Measurements from ENCODE around the gene ABCC6.
A peak's percentile ranks its signal among the peaks of the same experiment; 100 is the strongest.
"Not testable (repeated sequence)": the region's sequence is repeated elsewhere in the genome, so short reads cannot be mapped to it uniquely, and the experiment has no call there.

The ABCC6 gene

GRCh38 chr16:16106466-16106865 is 116.8 kb downstream of the ABCC6 start:
- Histone ChIP-seq H3K9me3 (ENCODE audit: control extremely low read depth in 1 of 5, control insufficient read depth in 4 of 5, insufficient read depth in 2 of 5, low read depth in 1 of 5, low read length in 4 of 5) (no peaks in the 10 kb centered on the region), H3K27me3 (replicated peaks in 2 of 5; ENCODE audit: control insufficient read depth in 4 of 5, insufficient read depth in 5 of 5, low read length in 4 of 5) (no peaks in the 10 kb centered on the region), H3K4me3 (ENCODE audit: control insufficient read depth in 1 of 7, extremely low read depth in 1 of 7, insufficient read depth in 4 of 7, low read depth in 2 of 7, low read length in 6 of 7) (no peak overlapping the region), H3K27ac (ENCODE audit: insufficient read depth in 1 of 2, low read depth in 1 of 2, low read length in 2 of 2, poor library complexity in 1 of 2, severe bottlenecking in 2 of 2) (no peak overlapping the region), H3K4me1 (ENCODE audit: control extremely low read depth in 1 of 4, control insufficient read depth in 4 of 4, insufficient read depth in 4 of 4, low read length in 3 of 4) (peaks cover 0 to 32% (median 11%) of the 10 kb centered on the region in 4 experiments), H3K36me3 (ENCODE audit: control insufficient read depth in 4 of 4, insufficient read depth in 4 of 4, low read length in 3 of 4) (peaks cover 22 to 92% (median 58%) of the 10 kb centered on the region in 4 experiments)
- DNase-seq = no peak
- ChIA-PET CTCF (interaction anchor here (1.4 to 2.1 kb wide), 2 partner anchors 14 to 16 kb away, joined by 5 to 7 read pairs; no protein-coding TSS in a partner anchor), POLR2A (no interaction called here)
- 88% methylated on average over 3 of the region's 6 CpGs for WGBS (ENCODE audit: insufficient coverage)

- Histone ChIP-seq H3K36me3 (ENCODE audit: control insufficient read depth in 4 of 4, insufficient read depth in 4 of 4, low read length in 3 of 4) (peaks cover 20 to 87% (median 57%) of the 10 kb centered on the region in 4 experiments), H3K27me3 (replicated peaks in 2 of 5; ENCODE audit: control insufficient read depth in 4 of 5, insufficient read depth in 5 of 5, low read length in 4 of 5) (no peaks in the 10 kb centered on the region), H3K4me3 (ENCODE audit: control insufficient read depth in 1 of 7, extremely low read depth in 1 of 7, insufficient read depth in 4 of 7, low read depth in 2 of 7, low read length in 6 of 7) (no peak overlapping the region), H3K4me1 (ENCODE audit: control extremely low read depth in 1 of 4, control insufficient read depth in 4 of 4, insufficient read depth in 4 of 4, low read length in 3 of 4) (peaks cover 0 to 39% (median 15%) of the 10 kb centered on the region in 4 experiments), H3K9me3 (ENCODE audit: control extremely low read depth in 1 of 5, control insufficient read depth in 4 of 5, insufficient read depth in 2 of 5, low read depth in 1 of 5, low read length in 4 of 5) (no peaks in the 10 kb centered on the region), H3K27ac (ENCODE audit: insufficient read depth in 1 of 2, low read depth in 1 of 2, low read length in 2 of 2, poor library complexity in 1 of 2, severe bottlenecking in 2 of 2) (peak overlapping the region in 1 of 2 experiments; percentile 34)
- CTCF ChIA-PET = interaction anchor here (1.1 kb wide), 1 partner anchor 44 kb away, joined by 3 read pairs; no protein-coding TSS in a partner anchor
- no peak for DNase-seq
- 72% methylated on average over 3 of the region's 14 CpGs for WGBS (ENCODE audit: insufficient coverage)
- POLR2A ChIA-PET = no interaction called here
Measured at GRCh38 chr16:16105646-16106045, 117.6 kb downstream of the ABCC6 start.

GRCh38 chr16:16104804-16105141 is 118.5 kb downstream of the ABCC6 start:
- H3K4me1 ChIP-seq (ENCODE audit: control extremely low read depth in 1 of 4, control insufficient read depth in 4 of 4, insufficient read depth in 4 of 4, low read length in 3 of 4) = peaks cover 0 to 48% (median 23%) of the 10 kb centered on the region in 4 experiments
- WGBS (ENCODE audit: insufficient coverage) = 92% methylated on average over 16 of the region's 21 CpGs
- H3K4me3 ChIP-seq (ENCODE audit: control insufficient read depth in 1 of 7, extremely low read depth in 1 of 7, insufficient read depth in 4 of 7, low read depth in 2 of 7, low read length in 6 of 7); H3K27me3 ChIP-seq (replicated peaks in 2 of 5; ENCODE audit: control insufficient read depth in 4 of 5, insufficient read depth in 5 of 5, low read length in 4 of 5); DNase-seq; H3K9me3 ChIP-seq (ENCODE audit: control extremely low read depth in 1 of 5, control insufficient read depth in 4 of 5, insufficient read depth in 2 of 5, low read depth in 1 of 5, low read length in 4 of 5): not testable (repeated sequence)
- H3K27ac ChIP-seq (ENCODE audit: insufficient read depth in 1 of 2, low read depth in 1 of 2, low read length in 2 of 2, poor library complexity in 1 of 2, severe bottlenecking in 2 of 2) = peak overlapping the region in 1 of 2 experiments; percentile 34
- ChIA-PET CTCF (interaction anchor here (0.7 to 1.8 kb wide), 10 partner anchors 8 to 104 kb away, joined by 3 to 5 read pairs (median 4); no protein-coding TSS in a partner anchor), POLR2A (interaction anchor here (0.7 to 1.2 kb wide), 2 partner anchors 16 to 30 kb away, joined by 3 to 4 read pairs; no protein-coding TSS in a partner anchor)
- peaks cover 21 to 83% (median 57%) of the 10 kb centered on the region in 4 experiments for H3K36me3 ChIP-seq (ENCODE audit: control insufficient read depth in 4 of 4, insufficient read depth in 4 of 4, low read length in 3 of 4)

DNA sequence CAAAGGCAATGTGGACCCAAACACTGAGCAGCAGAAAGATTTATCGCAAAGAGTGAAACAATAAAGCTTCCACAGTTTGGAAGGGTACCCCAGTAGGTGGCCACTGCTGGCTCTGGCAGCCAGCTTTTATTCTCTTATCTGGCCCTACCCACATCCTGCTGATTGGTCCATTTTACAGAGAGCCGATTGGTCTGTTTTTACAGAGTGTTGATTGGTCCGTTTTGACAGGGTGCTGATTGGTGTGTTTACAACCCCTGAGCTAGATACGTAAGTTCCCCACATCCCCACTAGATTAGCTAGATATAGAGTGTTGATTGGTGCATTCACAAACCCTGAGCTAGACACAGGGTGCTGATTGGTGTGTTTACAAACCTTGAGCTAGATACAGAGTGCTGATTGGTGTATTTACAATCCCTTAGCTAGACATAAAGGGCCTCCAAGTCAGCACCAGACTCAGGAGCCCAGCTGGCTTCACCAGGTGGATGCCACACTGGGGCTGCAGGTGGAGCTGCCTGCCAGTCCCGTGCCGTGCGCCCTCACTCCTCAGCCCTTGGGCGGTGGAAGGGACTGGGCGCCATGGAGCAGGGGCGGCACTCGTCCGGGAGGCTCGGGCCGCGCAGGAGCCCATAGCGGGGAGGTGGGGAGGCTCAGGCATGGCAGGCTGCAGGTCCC is 119.0 kb downstream of the ABCC6 start:
- POLR2A ChIA-PET = interaction anchor here (0.6 to 1.2 kb wide), 3 partner anchors 10 to 29 kb away, joined by 3 to 4 read pairs (median 3); no protein-coding TSS in a partner anchor
- H3K36me3 ChIP-seq (ENCODE audit: control insufficient read depth in 4 of 4, insufficient read depth in 4 of 4, low read length in 3 of 4) = peaks cover 19 to 82% (median 59%) of the 10 kb centered on the region in 4 experiments
- CTCF ChIA-PET = interaction anchor here (0.7 to 1.8 kb wide), 10 partner anchors 8 to 104 kb away, joined by 3 to 5 read pairs (median 4); no protein-coding TSS in a partner anchor
- WGBS (ENCODE audit: insufficient coverage) = 94% methylated on average over 11 of the region's 16 CpGs
- DNase-seq = peak in 1 of 3 donors; percentile 51
- peak overlapping the region in 1 of 2 experiments; percentile 9 for H3K27ac ChIP-seq (ENCODE audit: insufficient read depth in 1 of 2, low read depth in 1 of 2, low read length in 2 of 2, poor library complexity in 1 of 2, severe bottlenecking in 2 of 2)
- not testable (repeated sequence) for H3K9me3 ChIP-seq (ENCODE audit: control extremely low read depth in 1 of 5, control insufficient read depth in 4 of 5, insufficient read depth in 2 of 5, low read depth in 1 of 5, low read length in 4 of 5); H3K27me3 ChIP-seq (replicated peaks in 2 of 5; ENCODE audit: control insufficient read depth in 4 of 5, insufficient read depth in 5 of 5, low read length in 4 of 5); H3K4me3 ChIP-seq (ENCODE audit: control insufficient read depth in 1 of 7, extremely low read depth in 1 of 7, insufficient read depth in 4 of 7, low read depth in 2 of 7, low read length in 6 of 7)
- peaks cover 0 to 49% (median 25%) of the 10 kb centered on the region in 4 experiments for H3K4me1 ChIP-seq (ENCODE audit: control extremely low read depth in 1 of 4, control insufficient read depth in 4 of 4, insufficient read depth in 4 of 4, low read length in 3 of 4)

GRCh38 chr16:16102738-16103137 is 120.6 kb downstream of the ABCC6 start:
- 96% methylated on average over 3 of the region's 4 CpGs for WGBS (ENCODE audit: insufficient coverage)
- no peak for DNase-seq
- ChIA-PET POLR2A (interaction anchor here (3.0 kb wide), 1 partner anchor 17 kb away, joined by 13 read pairs; no protein-coding TSS in a partner anchor), CTCF (interaction anchor here (0.9 to 1.4 kb wide), 4 partner anchors 10 to 104 kb away, joined by 3 read pairs; no protein-coding TSS in a partner anchor)
- Histone ChIP-seq H3K27me3 (replicated peaks in 2 of 5; ENCODE audit: control insufficient read depth in 4 of 5, insufficient read depth in 5 of 5, low read length in 4 of 5) (no peaks in the 10 kb centered on the region), H3K27ac (ENCODE audit: insufficient read depth in 1 of 2, low read depth in 1 of 2, low read length in 2 of 2, poor library complexity in 1 of 2, severe bottlenecking in 2 of 2) (peak overlapping the region in 1 of 2 experiments; percentile 46), H3K4me3 (ENCODE audit: control insufficient read depth in 1 of 7, extremely low read depth in 1 of 7, insufficient read depth in 4 of 7, low read depth in 2 of 7, low read length in 6 of 7) (no peak overlapping the region), H3K4me1 (ENCODE audit: control extremely low read depth in 1 of 4, control insufficient read depth in 4 of 4, insufficient read depth in 4 of 4, low read length in 3 of 4) (peaks cover 0 to 41% (median 23%) of the 10 kb centered on the region in 4 experiments), H3K36me3 (ENCODE audit: control insufficient read depth in 4 of 4, insufficient read depth in 4 of 4, low read length in 3 of 4) (peaks cover 20 to 82% (median 65%) of the 10 kb centered on the region in 4 experiments), H3K9me3 (ENCODE audit: control extremely low read depth in 1 of 5, control insufficient read depth in 4 of 5, insufficient read depth in 2 of 5, low read depth in 1 of 5, low read length in 4 of 5) (no peaks in the 10 kb centered on the region)

GRCh38 chr16:16101585-16101984 is 121.7 kb downstream of the ABCC6 start:
- ChIA-PET CTCF (interaction anchor here (0.9 to 1.8 kb wide), 5 partner anchors 9 to 103 kb away, joined by 3 to 5 read pairs (median 3); no protein-coding TSS in a partner anchor), POLR2A (interaction anchor here (0.6 to 3.0 kb wide), 2 partner anchors 19 to 51 kb away, joined by 11 to 13 read pairs; no protein-coding TSS in a partner anchor)
- 55% methylated on average over 4 of the region's 5 CpGs for WGBS (ENCODE audit: insufficient coverage)
- no peaks in the 10 kb centered on the region for H3K9me3 ChIP-seq (ENCODE audit: control extremely low read depth in 1 of 5, control insufficient read depth in 4 of 5, insufficient read depth in 2 of 5, low read depth in 1 of 5, low read length in 4 of 5)
- H3K4me3 ChIP-seq (ENCODE audit: control insufficient read depth in 1 of 7, extremely low read depth in 1 of 7, insufficient read depth in 4 of 7, low read depth in 2 of 7, low read length in 6 of 7) = no peak overlapping the region
- H3K36me3 ChIP-seq (ENCODE audit: control insufficient read depth in 4 of 4, insufficient read depth in 4 of 4, low read length in 3 of 4) = peaks cover 24 to 84% (median 70%) of the 10 kb centered on the region in 4 experiments
- peak overlapping the region in 1 of 2 experiments; percentile 11 for H3K27ac ChIP-seq (ENCODE audit: insufficient read depth in 1 of 2, low read depth in 1 of 2, low read length in 2 of 2, poor library complexity in 1 of 2, severe bottlenecking in 2 of 2)
- no peaks in the 10 kb centered on the region for H3K27me3 ChIP-seq (replicated peaks in 2 of 5; ENCODE audit: control insufficient read depth in 4 of 5, insufficient read depth in 5 of 5, low read length in 4 of 5)
- DNase-seq = no peak
- H3K4me1 ChIP-seq (ENCODE audit: control extremely low read depth in 1 of 4, control insufficient read depth in 4 of 4, insufficient read depth in 4 of 4, low read length in 3 of 4) = peaks cover 0 to 43% (median 24%) of the 10 kb centered on the region in 4 experiments

Data from common myeloid progenitor, CD34-positive (primary cell).